WI38 (cell line): ENCODE measurements around the gene DEFB129.

Experiments used
- H3K4me3 ChIP-seq: 2 replicates; pipeline ENCODE4 v1.5.1; 2011; ENCODE audit warnings: low read depth, mild to moderate bottlenecking, control low read depth, low read length
- TF ChIP-seq, protein P1 (sequence below): IDR thresholded peaks from 2 replicates; pipeline ENCODE4 v1.5.1; 2012; ENCODE audit warnings: low read depth, mild to moderate bottlenecking, control low read depth, low read length

The DEFB129 gene

GRCh38 chr20:257419-257818 is 30.4 kb downstream of the DEFB129 start, which contains the start of gene DEFB132:
TSS of gene DEFB132 (plus strand) at chr20:257724. CDS start at chr20:257779, 55 bp downstream.
- TF ChIP-seq, protein P1, sequence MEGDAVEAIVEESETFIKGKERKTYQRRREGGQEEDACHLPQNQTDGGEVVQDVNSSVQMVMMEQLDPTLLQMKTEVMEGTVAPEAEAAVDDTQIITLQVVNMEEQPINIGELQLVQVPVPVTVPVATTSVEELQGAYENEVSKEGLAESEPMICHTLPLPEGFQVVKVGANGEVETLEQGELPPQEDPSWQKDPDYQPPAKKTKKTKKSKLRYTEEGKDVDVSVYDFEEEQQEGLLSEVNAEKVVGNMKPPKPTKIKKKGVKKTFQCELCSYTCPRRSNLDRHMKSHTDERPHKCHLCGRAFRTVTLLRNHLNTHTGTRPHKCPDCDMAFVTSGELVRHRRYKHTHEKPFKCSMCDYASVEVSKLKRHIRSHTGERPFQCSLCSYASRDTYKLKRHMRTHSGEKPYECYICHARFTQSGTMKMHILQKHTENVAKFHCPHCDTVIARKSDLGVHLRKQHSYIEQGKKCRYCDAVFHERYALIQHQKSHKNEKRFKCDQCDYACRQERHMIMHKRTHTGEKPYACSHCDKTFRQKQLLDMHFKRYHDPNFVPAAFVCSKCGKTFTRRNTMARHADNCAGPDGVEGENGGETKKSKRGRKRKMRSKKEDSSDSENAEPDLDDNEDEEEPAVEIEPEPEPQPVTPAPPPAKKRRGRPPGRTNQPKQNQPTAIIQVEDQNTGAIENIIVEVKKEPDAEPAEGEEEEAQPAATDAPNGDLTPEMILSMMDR, result no peak
- no peak within 1 kb of the TSS for H3K4me3 ChIP-seq

DNA sequence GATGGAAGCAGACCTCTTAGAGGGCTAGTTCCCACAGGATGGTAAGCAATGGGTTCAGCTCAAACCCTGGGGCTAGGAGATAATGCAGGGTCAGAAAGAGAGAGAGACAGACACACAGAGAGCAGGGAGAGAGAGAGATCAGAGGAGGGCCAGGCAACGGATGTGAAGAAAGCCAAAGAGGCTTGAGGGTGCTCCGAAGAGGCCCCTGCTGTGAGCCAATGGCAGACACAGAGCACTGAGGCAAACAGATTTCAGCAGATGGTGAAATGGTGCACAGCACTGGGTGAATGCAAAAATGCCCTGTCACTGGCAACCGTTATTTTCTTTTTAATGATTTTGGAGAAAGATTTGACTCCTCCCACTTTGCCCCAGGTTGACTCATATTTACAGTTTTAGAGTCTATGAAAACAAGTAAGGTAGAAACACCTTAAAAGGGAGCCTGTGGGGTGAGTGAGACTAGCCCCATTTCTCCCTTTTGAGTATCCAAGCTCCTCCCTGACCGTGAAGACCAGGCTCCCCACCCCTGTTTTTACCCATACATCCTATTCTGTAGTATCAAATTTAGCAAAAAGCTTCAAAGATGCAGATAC is 31.3 kb downstream of the DEFB129 start:
- TF ChIP-seq, protein P1, result no peak
- no peak overlapping the region for H3K4me3 ChIP-seq

GRCh38 chr20:258963-259362 is 31.9 kb downstream of the DEFB129 start:
- TF ChIP-seq, protein P1, result no peak
- no peak overlapping the region for H3K4me3 ChIP-seq

GRCh38 chr20:259981-260380 is 32.9 kb downstream of the DEFB129 start:
- no peak overlapping the region for H3K4me3 ChIP-seq
- TF ChIP-seq, protein P1, result no peak

DNA sequence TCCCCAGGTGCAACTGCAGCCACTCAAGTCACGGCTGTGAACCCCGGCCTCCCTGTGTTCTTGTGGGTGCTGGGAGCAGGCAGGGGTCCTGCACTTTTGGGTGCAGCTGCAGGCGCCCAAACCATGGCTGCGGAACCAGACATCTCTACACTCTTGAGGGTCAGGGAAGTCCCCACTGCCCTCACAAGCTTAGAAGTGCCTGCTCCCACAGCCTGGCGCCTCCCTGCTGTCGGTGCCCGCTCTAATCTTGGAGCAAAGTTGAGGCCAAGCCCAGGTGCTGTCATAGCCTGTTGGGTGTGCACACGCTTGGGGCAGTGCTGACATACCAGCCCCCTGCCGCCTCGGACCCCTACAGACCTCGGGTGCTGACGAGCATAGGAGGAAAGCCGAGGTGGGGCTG is 36.6 kb downstream of the DEFB129 start:
- H3K4me3 ChIP-seq, result no peak overlapping the region
- TF ChIP-seq, protein P1, result no peak

GRCh38 chr20:266596-267562 is 39.8 kb downstream of the DEFB129 start:
- H3K4me3 ChIP-seq, result peak overlapping the region; percentile 60
- TF ChIP-seq, protein P1, result peak; percentile 87

- no peak overlapping the region for H3K4me3 ChIP-seq
Measured at GRCh38 chr20:270517-270916, 43.5 kb downstream of the DEFB129 start.

More at GRCh38 chr20:270517-270916, 43.5 kb downstream of the DEFB129 start:
- TF ChIP-seq, protein P1, result no peak
